Activated CD8-positive, alpha-beta memory T cell treated with anti-CD3 and anti-CD28 coated beads for 1 hour (primary cell): ENCODE results near the gene RBM39.
"Not testable (repeated sequence)": the region's sequence is repeated elsewhere in the genome, so short reads cannot be mapped to it uniquely, and the experiment has no call there.

Experiments used
- DNase-seq, 2 donors: peaks; one replicate each; pipeline ENCODE4 v3.0.0-alpha.2; 2020; ENCODE audit warnings: low read depth in 1 of 2; ENCODE audit errors: extremely low read depth in 1 of 2

Gene RBM39

DNA sequence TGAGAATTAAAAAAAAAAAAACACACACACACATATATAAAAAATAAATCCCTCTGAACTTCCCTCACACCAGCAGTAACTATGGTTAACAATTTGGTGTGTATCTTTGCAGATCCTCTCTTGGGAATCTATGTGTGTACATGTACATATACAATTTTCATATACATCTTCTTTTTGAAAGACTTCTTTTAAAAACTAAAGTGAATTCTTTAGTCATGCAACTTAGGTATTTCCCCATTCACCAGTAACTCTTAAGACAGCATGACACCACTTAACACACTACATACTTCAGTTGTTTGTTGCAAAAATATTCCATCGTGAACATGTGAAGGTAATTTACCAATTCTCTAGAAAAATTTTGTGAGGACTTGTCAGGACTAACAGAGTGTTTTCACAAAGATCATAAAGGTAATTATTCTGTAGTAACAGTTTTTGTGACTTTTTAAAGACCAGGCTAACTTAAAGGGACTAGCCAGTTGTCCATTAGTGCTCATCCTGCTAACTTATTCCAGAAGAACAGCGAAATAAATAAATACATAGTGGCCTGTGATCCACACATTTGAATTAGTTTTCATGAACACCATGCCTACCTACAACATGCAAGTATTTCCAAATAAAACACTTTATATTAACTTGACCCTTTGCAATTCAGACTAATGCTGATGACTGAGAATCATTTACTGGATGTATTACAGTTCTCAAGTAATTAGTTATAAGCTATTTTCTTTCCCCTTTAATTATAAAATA lies 12.1 kb downstream of the RBM39 start:
- DNase-seq = no peak

DNA sequence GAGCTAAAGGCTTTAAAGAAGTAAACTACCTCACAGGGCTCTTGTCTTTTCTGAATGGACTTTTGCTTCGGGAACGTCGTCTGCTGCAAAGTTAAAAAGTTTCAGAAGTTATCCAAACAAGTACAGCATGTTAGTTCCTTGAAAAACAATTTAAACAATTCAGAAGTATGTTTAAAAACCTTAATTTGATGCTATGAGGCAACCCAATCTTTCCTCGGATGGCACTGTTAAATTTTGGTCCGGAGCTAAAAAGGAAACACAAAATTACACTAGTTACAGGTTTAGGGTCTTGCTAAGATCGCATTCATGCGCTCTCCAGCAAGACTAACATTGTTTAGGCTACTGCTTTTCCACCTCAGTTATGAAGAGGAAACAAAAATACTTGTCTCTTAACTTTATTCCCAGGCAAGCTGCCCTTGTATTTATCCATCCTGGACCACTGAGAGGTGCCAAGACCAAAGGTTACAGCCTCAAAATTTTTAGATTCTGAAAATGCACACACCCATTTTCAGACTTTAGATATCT lies 12.7 kb downstream of the RBM39 start:
- no peak for DNase-seq

DNA sequence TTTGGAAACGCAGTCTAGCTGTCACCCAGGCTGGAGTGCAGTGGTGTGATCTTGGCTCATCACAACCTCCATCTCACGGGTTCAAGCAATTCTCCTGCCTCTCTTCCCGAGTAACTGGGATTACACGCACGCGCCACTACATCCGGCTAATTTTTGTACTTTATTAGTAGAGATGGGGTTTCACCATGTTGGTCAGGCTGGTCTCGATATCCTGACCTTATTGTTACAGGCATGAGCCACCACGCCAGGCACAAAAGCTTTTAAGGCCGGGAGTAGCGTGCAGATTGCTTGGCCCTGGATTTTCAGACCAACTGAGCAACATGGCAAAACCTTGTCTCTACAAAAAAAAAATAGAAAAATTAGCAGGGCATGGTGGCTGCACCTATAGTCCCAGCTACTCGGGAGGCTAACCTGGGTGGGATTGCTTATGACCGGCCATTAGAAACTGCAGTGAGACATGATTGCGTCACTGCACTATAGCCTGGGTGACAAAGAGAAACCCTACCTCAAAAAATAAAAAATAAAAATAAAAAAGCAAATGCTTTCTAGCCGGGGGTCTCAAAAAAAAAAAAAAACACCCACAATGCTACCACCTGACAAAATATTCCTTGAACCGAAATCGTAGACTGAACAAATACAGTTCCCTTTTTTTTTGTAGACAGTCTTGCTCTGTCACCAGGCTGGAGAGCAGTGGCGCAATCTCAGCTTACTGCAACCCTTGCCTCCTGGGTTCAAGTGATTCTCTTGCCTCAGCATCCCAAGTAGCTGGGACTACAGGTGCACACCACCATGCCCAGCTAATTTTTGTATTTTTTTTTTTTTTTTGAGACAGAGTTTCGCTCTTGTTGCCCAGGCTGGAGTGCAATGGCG lies 15.0 kb downstream of the RBM39 start:
- DNase-seq = no peak

DNA sequence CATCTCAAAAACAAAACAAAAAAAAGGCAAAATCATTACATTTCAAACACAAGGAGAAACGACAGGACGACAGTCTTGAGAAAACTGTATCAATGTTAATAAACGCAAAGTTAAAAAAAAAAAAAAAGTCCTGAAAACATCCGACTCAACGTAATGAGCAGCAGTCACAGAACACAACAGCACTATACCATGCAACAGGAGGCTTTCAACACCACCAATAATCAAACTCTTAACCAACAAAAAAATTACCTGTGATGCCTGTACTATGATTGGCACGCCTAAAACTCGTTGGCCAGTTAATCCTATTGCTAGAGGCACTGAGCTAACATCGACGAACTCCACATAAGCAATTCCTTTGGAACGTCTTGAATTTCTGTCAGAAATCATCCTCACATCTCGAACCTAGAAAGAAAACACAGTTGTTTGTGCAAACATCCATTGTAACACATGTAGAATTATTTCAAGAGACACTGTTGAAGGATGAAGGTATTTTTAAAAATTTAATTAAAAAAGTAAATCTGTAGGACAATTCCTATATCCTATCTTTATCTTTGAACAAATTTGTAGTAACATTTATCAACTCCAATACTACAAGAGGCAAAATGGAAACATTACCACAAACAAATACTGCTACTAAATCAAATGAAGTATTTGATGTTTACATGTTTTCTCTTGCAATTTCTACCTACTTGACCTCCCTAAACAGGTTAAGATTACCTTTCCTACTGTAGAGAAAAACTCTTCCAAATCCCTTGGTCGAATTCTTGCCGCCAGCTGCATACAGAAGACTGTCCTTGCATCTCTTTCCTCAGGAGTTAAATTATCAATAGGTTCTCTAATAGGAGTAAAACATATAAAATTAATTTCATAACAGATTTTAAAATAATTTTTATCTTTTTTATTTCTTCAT lies 17.5 kb downstream of the RBM39 start:
- no peak for DNase-seq

DNA sequence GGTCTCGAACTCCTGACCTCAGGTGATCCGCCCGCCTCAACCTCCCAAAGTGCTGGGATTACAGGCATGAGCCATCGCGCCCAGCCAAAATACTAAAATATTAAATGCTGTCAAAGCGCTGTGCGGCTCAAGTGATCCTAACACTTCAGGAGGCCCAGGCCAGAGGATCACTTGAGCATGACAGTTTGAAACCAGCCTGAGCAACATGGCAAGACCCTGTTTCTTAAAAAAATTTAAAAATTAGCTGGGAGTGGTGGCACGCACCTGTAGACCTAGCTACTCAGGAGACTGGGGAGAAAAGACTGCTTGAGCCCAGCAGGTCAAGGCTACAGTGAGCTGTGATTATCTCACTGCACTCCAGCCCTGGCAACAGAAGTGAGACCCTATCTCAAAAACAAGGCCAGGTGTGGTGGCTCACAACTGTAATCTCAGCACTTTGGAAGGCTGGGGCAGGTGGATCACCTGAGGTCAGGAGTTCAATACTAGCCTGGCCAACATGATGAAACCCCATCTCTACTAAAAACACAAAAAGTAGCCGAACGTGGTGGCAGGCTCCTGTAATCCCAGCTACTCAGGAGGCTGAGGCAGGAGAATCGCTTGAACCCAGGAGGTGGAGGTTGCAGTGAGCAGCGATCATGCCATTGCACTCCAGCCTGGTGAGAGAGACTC lies 18.3 kb downstream of the RBM39 start:
- not testable (repeated sequence) for DNase-seq

DNA sequence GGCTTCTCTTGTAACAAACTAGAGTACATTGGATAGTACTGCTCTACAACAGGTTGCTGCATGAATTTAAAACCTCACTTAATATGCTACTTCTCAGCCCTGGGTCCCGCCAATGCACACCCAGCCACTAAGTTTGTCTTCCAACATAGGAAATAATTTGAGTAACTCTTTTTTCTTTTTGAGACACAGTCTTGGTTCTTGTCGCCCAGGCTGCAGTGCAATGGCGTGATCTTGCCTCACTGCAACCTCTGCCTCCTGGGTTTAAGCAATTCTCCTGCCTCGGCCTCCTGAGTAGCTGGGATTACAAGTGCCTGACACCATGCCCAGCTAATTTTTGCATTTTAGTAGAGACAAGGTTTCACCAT lies 18.8 kb downstream of the RBM39 start:
- DNase-seq = not testable (repeated sequence)

DNA sequence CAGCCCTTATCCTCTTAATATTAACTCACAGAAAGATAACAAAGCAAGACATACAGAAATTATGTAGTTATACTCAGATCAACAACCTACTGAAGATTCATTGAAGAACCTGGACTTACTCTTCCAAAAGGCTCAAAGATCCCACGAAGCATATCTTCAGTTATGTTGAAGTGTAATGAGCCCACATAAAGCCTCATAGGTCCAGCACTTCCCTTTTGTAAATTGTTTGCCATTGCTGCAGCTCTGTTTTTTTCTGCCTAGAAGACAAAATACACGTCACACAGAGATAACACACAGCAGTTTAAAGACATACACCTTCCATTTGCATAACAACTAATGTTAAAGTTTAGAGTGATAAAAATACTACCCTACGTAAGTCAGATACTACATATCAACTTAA lies 20.4 kb downstream of the RBM39 start:
- no peak for DNase-seq

DNA sequence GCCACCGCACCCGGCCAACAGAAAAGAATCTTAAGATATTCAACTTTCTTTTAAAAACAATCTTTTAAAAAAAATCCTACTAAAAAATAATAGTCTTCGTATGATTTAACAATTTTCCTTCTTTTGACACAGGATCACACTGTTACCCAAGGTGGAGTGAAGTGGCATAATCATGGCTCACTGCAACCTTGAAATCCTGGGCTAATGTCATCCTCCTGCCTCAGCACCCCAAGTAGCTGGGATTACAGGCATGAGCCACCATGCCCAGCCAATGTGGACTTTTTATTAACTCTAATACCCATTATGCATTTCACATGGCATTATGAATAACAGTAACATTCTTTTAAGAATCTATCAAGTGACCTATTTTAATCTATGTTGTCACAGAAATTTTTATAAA lies 20.8 kb downstream of the RBM39 start:
- DNase-seq = no peak

DNA sequence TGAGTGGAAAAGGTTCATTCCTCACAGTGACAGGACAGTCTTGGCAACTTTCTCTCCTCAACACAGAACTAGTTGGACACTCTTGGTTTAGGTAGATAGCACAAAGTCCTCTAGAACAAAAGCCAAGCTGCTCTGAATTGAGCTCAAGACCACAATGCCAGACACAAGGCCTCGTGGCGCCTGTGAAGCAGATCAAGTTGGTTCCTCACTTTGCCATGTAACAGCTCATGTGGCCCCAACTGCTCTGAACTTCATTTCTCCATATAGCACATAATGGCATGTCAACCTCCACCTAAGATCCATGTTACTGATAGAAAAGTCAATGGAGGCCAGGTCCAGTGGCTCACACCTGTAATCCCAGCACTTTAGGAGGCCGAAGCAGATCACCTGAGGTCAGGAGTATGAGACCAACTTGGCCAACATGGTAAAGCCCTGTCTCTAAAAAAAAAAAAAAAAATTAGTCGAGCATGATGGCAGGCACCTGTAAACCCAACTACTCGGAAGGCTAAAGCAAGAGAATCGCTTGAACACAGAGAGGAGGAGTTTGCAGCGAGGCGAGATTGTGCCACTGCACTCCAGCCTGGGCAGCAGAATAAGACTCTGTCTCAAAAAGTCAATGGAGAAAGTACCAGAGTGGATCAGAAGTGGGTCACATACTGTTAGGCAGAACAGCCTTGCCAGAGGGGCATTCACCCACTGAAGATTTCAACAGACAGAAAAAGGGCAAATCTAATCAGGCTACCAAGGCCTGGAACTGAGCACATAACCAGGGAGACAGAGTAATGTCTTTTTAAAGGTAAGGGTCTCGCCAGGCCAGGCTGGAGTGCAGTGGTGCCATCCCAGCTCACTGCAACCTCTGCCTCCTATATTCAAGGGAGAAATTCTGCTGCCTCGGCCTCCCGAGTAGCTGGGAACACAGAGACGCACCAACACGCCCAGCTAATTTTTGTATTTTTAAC lies 21.6 kb downstream of the RBM39 start:
- no peak for DNase-seq

DNA sequence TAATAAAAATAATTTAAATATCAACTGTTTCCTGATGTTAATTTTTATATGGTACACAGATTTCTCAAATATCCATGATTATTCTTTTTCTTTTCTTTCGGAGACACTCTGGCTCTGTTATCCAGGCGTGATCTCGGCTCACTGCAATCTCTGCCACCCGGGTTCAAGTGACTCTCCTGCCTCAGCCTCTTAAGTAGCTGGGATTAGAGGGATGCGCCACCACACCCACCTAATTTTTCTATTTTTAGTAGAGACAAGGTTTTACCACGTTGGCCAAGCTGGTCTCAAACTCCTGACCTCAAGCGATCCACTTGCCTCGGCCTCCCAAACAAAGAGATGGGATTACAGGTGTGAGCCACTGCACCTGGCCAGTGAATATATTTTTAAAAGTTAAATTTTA lies 22.3 kb downstream of the RBM39 start:
- no peak for DNase-seq

DNA sequence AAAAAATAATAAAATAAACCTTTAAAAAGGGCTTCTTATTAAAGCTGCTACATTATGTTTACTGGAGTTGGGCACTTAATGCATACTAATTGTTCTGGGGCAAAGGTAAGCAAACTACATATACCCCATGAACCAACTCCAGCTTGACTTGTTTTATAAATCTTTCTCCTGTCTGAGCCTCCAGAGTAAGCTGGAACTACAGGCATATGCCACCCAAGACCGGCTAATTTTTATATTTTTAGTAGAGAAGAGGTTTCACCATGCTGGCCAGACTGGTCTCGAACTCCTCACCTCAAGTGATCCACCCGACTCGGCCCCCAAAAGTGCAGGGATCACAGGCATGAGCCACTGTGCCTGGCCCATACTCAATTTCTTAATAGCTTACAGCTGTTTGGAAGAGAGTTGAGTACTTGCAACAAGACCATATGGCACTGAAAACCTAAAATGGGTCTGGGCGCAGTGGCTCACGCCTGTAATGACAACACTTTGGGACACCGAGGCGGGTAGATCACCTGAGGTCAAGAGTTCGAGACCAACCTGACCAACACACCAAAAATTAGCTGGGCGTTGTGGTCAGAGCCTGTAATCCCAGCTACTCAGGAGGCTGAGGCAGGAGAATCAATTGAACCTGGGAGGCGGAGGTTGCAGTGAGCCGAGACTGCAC lies 23.0 kb downstream of the RBM39 start:
- DNase-seq = no peak

DNA sequence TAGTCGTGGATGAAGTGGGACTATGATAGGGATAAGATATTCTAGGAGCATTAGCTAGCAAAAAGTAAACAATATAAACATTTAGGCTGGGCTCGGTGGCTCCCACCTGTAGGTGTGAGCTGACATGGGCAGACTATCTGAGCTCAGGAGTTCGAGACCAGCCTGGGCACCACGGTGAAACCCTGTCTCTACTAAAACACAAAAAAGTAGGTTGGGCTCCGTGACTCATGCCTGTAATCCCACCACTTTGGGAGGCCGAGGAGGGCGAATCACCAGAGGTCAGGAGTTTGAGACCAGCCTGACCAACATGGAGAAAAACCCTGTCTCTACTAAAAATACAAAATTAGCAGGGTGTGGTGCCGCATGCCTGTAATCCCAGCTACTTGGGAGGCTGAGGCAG lies 23.7 kb downstream of the RBM39 start:
- DNase-seq = not testable (repeated sequence)

DNA sequence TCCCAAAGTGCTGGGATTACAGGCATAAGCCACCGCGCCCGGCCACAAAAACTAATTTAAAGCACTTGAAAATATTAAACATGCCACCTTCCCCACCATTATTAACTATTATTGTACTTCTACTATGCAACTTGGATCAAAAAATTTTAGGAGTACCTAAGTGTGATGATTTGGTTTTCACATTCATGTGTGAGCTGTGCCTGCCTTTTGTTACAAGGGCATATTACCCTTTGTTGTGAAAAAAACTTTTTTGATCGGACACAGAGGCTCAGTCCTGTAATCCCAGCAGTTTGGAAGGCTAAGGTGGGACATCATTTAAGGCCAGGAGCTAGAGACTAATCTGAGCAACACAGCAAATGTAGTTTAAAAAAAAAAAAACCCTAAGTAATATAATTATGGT lies 25.7 kb downstream of the RBM39 start:
- no peak for DNase-seq

DNA sequence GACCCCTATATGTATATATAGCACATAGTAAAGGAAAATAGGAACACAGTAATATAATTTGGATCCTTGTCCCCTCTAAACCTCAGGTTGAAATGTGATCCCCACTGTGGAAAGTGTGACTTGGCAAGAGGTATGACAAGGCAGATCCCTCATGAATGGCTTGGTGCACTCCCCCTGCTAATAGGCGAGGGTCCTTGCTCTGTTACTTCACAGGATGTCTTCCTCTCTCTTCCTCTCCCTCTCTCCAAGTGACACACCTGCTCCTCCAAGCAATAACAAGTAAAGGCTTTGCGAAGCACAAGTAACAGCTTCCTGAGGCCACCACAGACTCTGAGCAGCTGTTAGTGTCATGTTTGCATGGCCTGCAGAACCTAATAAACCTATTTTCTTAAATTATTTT lies 26.4 kb downstream of the RBM39 start:
- DNase-seq = no peak

DNA sequence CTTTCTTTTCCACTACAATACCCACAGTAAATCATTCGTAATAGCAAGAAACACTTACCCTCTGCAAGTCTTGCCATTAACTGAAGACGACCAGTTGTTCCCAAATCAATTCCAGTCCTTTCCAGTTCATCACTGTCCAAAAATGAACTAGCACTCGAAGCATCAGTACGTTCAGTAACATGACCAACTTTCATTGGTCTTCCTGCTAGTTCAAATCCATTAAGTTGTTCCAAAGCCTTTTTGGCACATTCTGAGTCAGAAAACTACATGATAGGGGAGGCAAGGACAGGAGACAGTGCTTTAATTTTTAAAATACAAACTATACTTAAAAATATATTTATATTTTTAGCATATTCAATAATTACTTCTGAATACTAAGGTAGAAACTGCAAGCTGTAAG lies 27.9 kb downstream of the RBM39 start:
- no peak for DNase-seq

DNA sequence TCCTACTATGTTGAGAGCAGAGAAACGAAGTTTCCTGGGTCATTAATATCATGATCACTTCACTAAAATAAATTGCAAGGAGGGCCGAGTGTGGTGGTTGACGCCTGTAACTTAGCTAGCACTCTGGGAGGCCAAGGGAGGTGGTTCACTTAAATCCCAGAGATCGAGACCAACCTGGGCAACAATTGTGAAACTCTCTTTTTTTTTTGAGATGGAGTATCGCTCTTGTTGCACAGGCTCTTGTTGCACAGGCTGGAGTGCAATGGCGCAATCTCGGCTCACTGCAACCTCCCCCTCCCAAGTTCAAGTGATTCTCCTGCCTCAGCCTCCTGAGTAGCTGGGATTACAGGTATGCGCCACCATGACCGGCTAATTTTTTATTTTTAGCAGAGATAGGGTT lies 28.9 kb downstream of the RBM39 start:
- not testable (repeated sequence) for DNase-seq

DNA sequence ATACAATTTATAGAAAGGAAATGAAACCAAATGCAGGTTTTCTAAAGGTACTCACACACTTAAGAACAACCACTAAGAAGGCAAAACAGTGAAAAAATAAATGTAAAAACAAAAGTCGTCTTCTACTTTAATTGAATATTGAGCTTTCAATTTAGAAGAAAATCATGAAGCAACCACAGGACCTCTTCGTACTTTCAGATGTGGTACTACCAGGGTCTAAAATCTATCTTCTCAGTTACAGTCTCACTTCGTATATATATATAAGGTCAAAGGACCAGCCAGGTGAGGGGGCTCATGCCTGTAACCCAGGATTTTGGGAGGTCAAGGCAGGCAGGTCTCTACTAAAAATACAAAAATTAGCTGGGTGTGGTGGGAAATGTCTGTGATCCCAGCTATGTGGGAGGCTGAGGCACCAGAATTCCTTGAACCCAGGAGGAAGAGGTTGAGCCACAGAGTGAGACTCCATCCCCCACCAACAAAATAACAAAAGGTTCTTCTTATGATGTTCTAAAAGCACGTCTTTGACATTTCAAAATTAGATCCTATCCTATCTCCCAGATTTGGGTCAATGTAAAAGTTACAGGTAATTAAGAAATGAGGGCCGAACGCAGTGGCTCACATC lies 30.4 kb downstream of the RBM39 start:
- no peak for DNase-seq

DNA sequence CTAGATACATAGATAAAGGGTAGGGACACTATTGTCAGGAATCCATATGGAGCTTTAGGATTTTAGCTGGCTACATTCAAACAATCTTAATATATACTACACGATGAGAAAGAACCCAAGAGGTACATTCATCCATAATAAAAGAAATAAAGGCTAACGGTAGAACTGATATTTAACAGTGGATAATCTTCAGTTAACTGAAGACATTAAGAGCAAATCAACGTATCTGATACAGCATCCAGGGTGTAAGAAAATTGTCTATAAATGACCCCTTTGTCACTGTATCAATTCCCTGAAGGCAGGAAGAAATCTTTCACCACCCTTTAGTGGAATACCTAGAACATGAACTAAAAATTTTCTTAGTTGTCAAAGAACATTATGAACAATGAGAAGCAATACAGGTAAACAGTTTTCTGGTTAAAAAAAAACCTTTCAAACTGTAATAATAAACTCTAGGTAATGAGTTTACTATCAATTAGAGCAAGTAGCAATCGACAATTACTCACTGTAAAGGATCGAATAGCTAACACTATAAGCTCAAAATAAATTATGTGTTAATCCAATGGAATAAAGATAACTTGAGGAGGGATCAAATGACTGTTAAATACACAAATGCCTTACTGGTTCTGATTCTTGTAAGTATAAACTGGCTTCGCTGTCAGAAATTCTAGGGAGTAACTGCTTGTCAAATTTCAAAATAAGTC lies 31.0 kb downstream of the RBM39 start:
- DNase-seq = no peak
